Measurements from ENCODE around the gene EHF. TPM values are rescaled to one million over a fixed set of nuclear protein-coding genes. Genes with fewer than 3 reads are reported as not detected.

The EHF gene
- total and polyA plus RNA-seq, 2 of the 8 experiments (the other 6 are each of a cell fraction or from before 2014, with no cell fraction given): not detected

GRCh38 chr11:34585304-34585734 lies 35.6 kb upstream of the EHF start:
- Histone ChIP-seq H2BK5ac (ENCODE audit: low read depth, low read length) (no peak overlapping the region), H3K27me3 (replicated peaks in 1 of 4; ENCODE audit: control insufficient read depth in 3 of 4, extremely low read depth in 1 of 4, insufficient read depth in 3 of 4, low read length in 3 of 4) (no peaks in the 10 kb centered on the region), H2AK5ac (ENCODE audit: low read depth, low read length) (no peak overlapping the region), H4K91ac (replicated peaks; ENCODE audit: insufficient read length, low read length) (no peak overlapping the region), H3K14ac (ENCODE audit: insufficient read length) (no peak overlapping the region), H2BK12ac (ENCODE audit: low read depth, low read length) (no peak overlapping the region), H3K4me3 (ENCODE audit: extremely low read depth in 1 of 4, insufficient read depth in 2 of 4, low read depth in 3 of 4, low read length in 4 of 4) (no peak overlapping the region), H4K8ac (ENCODE audit: extremely low read depth, insufficient read depth, low read length) (no peak overlapping the region), H3K9ac (replicated peaks in 1 of 4; ENCODE audit: extremely low read depth in 1 of 4, low read depth in 3 of 4, low read length in 3 of 4) (no peak overlapping the region), H3K79me2 (ENCODE audit: control insufficient read depth in 1 of 2, insufficient read depth in 2 of 2, low read length in 2 of 2) (no peaks in the 10 kb centered on the region), H2BK15ac (ENCODE audit: low read length) (no peak overlapping the region), H3K9me3 (ENCODE audit: insufficient read depth in 2 of 2, low read depth in 1 of 2, low read length in 1 of 2) (no peaks in the 10 kb centered on the region), H3K18ac (ENCODE audit: extremely low read depth, low read length) (no peak overlapping the region), H2BK120ac (replicated peaks; ENCODE audit: low read depth, low read length) (no peak overlapping the region), H3K36me3 (ENCODE audit: control insufficient read depth in 2 of 4, insufficient read depth in 4 of 4, low read length in 3 of 4) (no peaks in the 10 kb centered on the region), H4K5ac (ENCODE audit: insufficient read length, low read depth, low read length) (no peak overlapping the region), H3K56ac (replicated peaks; ENCODE audit: insufficient read length, low read depth, low read length) (no peak overlapping the region), H3K4ac (replicated peaks; ENCODE audit: insufficient read length, low read depth, low read length) (no peak overlapping the region), H3K79me1 (ENCODE audit: low read depth, low read length) (no peaks in the 10 kb centered on the region), H3K27ac (ENCODE audit: low read depth, low read length) (no peak overlapping the region), H4K20me1 (replicated peaks in 1 of 2; ENCODE audit: control insufficient read depth in 1 of 2, insufficient read depth in 2 of 2, low read length in 2 of 2) (no peaks in the 10 kb centered on the region), H3K23ac (ENCODE audit: insufficient read length) (no peak overlapping the region), H3K23me2 (ENCODE audit: low read depth, low read length) (no peaks in the 10 kb centered on the region), H3K4me2 (ENCODE audit: insufficient read depth in 1 of 2, low read depth in 2 of 2, low read length in 2 of 2) (no peak overlapping the region; a peak in 1 of 4 replicates), H2BK20ac (ENCODE audit: low read length) (no peak overlapping the region), H2AFZ (ENCODE audit: low read length) (no peak overlapping the region; the same call in 1 of the 2 replicates), H3K4me1 (replicated peaks in 1 of 4; ENCODE audit: control insufficient read depth in 3 of 4, insufficient read depth in 4 of 4, low read length in 3 of 4) (peaks cover 0 to 6% (median 2%) of the 10 kb centered on the region in 4 experiments; a peak in 2 of 7 replicates)
- TF ChIP-seq KDM5A (IDR thresholded peaks at IDR 0.05; ENCODE audit: low read length) (no peak), KDM1A (IDR thresholded peaks at IDR 0.05; ENCODE audit: borderline replicate concordance, low read length) (no peak), RFX5 (IDR thresholded peaks at IDR 0.05; ENCODE audit: borderline replicate concordance, low read depth, low read length) (no peak), CTCF (IDR thresholded peaks at IDR 0.05; ENCODE audit: control extremely low read depth in 1 of 3, insufficient read depth in 1 of 3, low read depth in 1 of 3, low read length in 3 of 3) (no peak), NRF1 (IDR thresholded peaks at IDR 0.05; ENCODE audit: low read depth, low read length) (no peak)
- POLR2A ChIA-PET (ENCODE audit: partially characterized antibody): interaction anchor here (0.8 kb wide), 1 partner anchor 806 kb away, joined by 3 read pairs; no protein-coding TSS in a partner anchor
- CTCF ChIA-PET (ENCODE audit: partially characterized antibody): interaction anchor here (0.9 to 4.0 kb wide), 27 partner anchors 9 to 332 kb away, joined by 3 to 48 read pairs (median 5); partner anchors contain the start of genes EHF and ELF5
- DNase-seq (ENCODE audit: low read depth in 1 of 2, low spot score in 2 of 2): no peak
- WGBS, 2 experiments (ENCODE audit: extremely low coverage in 1 of 2, insufficient coverage in 1 of 2, insufficient read length in 1 of 2, insufficient replicate concordance in 2 of 2, low coverage in 1 of 2, low lambda C conversion rate in 2 of 2, missing lambda C conversion rate in 1 of 2): 91% methylated on average over 2 of the region's 2 CpGs; no CpG with 5 or more reads in 1 of the 2 experiments
- FAIRE-seq: no peak
